Keratinocyte (primary cell): ENCODE results near the gene CDK14.

Experiments used
- EZH2 ChIP-seq: IDR thresholded peaks from one replicate; pipeline ENCODE4 v1.6.1; 2012; ENCODE audit warnings: inconsistent platforms, mild to moderate bottlenecking, low read length, moderate library complexity
- TF ChIP-seq, protein P1 (sequence below), 3 experiments: IDR thresholded peaks in 1 of 3; conservative IDR thresholded peaks in 1 of 3; optimal IDR thresholded peaks in 1 of 3; 2 replicates in 2 of 3; 3 replicates in 1 of 3; pipeline versions ENCODE3 to v1.5.1; 2011; ENCODE audit warnings: low read length in 3 of 3, mild to moderate bottlenecking in 3 of 3, moderate library complexity in 2 of 3, control low read depth in 1 of 3, inconsistent platforms in 1 of 3; ENCODE audit not compliant: insufficient read depth in 2 of 3; ENCODE audit errors: extremely low read depth in 1 of 3

DNA sequence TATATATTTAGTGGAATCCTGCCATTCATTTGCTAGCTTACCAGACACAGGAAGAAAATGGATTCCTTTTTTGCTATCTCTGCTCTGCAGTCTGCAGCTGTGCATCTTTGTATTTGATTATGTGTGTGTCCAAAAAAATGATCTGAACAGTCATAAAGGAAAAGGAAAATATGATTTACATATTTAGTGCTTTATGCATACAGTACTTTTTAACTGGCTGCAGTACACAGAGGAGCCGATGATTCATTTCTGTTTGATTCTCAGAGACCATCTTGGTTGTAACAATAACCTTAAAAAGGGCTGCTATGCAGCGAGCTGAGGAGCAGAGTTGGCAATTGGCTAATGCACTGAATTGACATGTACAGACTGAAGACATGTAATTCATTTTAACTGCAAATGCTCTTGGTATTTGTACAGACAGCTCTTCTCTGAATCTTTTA is 516.8 kb downstream of the CDK14 start:
- TF ChIP-seq, protein P1, sequence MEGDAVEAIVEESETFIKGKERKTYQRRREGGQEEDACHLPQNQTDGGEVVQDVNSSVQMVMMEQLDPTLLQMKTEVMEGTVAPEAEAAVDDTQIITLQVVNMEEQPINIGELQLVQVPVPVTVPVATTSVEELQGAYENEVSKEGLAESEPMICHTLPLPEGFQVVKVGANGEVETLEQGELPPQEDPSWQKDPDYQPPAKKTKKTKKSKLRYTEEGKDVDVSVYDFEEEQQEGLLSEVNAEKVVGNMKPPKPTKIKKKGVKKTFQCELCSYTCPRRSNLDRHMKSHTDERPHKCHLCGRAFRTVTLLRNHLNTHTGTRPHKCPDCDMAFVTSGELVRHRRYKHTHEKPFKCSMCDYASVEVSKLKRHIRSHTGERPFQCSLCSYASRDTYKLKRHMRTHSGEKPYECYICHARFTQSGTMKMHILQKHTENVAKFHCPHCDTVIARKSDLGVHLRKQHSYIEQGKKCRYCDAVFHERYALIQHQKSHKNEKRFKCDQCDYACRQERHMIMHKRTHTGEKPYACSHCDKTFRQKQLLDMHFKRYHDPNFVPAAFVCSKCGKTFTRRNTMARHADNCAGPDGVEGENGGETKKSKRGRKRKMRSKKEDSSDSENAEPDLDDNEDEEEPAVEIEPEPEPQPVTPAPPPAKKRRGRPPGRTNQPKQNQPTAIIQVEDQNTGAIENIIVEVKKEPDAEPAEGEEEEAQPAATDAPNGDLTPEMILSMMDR (optimal IDR thresholded peaks at IDR 0.05 in 1 of 3, IDR thresholded peaks at IDR 0.05 in 1 of 3, conservative IDR thresholded peaks at IDR 0.05 in 1 of 3; ENCODE audit: extremely low read depth in 1 of 3, insufficient read depth in 2 of 3, low read length in 3 of 3) = no peak
- TF ChIP-seq EZH2 = no peak
